Adrenal gland (tissue), 5 donors: ENCODE results near the gene HNRNPH1.

Experiments
- POLR2A ChIP-seq, 2 donors: fragments of 450-650 bp; IDR thresholded peaks; one replicate each; pipeline ENCODE4 v1.6.1; 2017; ENCODE audit warnings: antibody characterized with exemption in 2 of 2, mild to moderate bottlenecking in 2 of 2, moderate library complexity in 1 of 2
- TF ChIP-seq, protein P1 (sequence below), 6 experiments: fragments of 450-650 bp in 4 of 6; fragments of 200-600 bp in 2 of 6; sonication (generic) in 1 of 6; IDR thresholded peaks; 1 replicate in 5 of 6; 2 replicates in 1 of 6; pipeline versions ENCODE4 v1.5.1 to v1.8.0; 2016 to 2021; ENCODE audit warnings: antibody characterized with exemption in 6 of 6, mild to moderate bottlenecking in 2 of 6, moderate library complexity in 1 of 6
- donor health status: DM: no; HTN: no; CAD: no.

DNA sequence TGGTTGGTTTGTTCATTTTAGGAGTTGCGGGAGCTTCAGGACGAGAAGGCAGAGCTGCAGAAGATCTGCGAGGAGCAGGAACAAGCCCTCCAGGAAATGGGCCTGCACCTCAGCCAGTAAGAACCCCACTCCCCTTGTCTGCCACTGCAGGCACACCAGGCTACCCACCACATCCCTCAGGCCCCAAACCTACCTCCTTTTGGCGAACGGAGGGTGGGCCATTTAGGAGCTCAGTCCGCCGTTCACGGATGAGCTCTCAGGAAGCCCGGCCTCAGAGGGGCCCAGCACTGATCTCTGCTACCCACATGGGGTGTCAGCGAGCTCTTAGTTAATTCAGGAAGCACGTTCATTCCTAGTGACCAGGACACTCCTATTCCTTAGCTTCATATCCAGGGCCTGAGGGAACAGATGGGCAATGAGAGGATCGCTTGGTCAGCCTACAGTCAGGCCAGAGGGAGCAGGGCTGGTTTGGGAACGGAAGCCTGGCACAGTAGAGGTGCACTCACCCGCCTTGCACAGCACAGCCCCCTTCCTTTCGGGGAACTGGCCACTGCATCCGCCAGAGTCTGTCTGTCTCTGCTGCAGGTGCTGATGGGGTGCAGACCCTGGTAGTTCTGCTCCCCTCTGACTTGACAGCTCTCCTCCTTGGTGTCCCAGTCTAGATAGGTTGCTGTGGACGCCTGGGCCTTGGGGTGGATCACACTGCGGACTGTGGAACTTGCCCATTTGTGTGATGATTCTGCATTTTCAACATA is 21.4 kb downstream of the HNRNPH1 start:
- TF ChIP-seq, protein P1, sequence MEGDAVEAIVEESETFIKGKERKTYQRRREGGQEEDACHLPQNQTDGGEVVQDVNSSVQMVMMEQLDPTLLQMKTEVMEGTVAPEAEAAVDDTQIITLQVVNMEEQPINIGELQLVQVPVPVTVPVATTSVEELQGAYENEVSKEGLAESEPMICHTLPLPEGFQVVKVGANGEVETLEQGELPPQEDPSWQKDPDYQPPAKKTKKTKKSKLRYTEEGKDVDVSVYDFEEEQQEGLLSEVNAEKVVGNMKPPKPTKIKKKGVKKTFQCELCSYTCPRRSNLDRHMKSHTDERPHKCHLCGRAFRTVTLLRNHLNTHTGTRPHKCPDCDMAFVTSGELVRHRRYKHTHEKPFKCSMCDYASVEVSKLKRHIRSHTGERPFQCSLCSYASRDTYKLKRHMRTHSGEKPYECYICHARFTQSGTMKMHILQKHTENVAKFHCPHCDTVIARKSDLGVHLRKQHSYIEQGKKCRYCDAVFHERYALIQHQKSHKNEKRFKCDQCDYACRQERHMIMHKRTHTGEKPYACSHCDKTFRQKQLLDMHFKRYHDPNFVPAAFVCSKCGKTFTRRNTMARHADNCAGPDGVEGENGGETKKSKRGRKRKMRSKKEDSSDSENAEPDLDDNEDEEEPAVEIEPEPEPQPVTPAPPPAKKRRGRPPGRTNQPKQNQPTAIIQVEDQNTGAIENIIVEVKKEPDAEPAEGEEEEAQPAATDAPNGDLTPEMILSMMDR (IDR thresholded peaks at IDR 0.05): no peak
- TF ChIP-seq POLR2A (IDR thresholded peaks at IDR 0.05): no peak
